Stimulated activated CD4-positive, alpha-beta T cell treated with anti-CD3 and anti-CD28 coated beads, TNF-alpha, amount 100 ng/mL, for 48 hours (primary cell): ENCODE results near the gene SCLY.

Experiments used
- DNase-seq, 3 donors: peaks; one replicate each; pipeline ENCODE4 v3.0.0-alpha.2; 2020; ENCODE audit warnings: low read depth in 3 of 3

Gene SCLY

GRCh38 chr2:238069877-238070276 is 9.1 kb downstream of the SCLY start:
- no peak for DNase-seq

DNA sequence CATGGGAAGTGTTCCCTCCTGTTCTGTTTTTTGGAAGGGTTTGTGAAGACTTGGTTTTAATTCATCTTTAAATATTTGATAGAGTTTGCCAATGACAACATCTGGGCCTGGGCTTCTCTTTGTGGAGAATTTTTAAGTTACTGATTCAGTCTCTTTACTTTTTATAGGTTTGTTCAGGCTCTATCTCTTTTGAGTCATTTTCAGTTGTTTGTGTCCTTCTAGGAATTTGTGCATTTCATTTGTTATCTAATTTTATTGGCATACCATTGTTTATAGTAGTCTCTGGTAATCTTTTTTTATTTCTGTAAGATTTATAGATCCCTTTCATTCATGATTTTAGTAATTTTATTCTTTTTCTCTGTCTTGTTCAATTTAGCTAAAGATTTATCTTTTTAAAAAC is 14.6 kb downstream of the SCLY start:
- no peak for DNase-seq

DNA sequence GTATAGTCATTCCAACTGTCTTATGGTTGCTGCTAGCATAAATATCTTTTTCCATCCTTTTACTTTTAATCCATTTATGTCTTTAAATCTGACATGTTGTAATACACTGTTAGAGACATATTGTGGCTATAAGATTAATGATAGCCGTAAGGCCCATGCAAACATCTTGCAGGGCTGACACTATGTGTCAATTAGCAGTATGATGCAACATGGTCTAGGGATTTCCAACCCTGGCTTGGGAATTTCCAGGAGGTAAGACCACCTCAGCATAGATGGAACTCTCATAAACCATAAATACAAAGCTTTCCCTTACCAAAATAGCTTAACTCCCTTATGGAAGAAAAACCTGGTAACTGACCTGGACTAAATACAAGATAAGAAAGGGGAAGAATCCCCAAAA is 16.5 kb downstream of the SCLY start:
- DNase-seq, result no peak

DNA sequence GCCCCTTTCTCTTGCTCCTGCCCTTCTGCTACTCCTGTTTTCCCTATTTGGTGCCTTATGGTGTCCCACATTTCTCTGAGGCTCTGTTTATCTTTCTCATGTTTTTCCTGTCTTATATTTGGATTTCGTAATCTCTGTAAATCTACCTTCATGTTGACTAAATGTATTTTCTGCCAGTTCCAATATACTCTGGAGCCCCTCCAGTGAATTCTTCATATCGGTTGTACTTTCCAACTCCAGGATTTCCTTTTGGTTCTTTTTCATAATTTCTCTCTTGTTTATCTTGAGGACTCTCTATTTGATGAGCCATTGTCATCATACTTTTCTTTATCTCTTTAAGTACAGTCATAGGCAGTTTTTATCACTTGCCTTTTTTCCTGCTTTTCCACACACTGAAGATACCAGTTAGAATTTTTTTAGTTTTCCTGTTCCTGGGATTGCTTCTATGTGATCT is 19.1 kb downstream of the SCLY start:
- no peak for DNase-seq

GRCh38 chr2:238080518-238080917 is 19.7 kb downstream of the SCLY start:
- no peak for DNase-seq

GRCh38 chr2:238081150-238081549 is 20.3 kb downstream of the SCLY start:
- DNase-seq, result no peak

DNA sequence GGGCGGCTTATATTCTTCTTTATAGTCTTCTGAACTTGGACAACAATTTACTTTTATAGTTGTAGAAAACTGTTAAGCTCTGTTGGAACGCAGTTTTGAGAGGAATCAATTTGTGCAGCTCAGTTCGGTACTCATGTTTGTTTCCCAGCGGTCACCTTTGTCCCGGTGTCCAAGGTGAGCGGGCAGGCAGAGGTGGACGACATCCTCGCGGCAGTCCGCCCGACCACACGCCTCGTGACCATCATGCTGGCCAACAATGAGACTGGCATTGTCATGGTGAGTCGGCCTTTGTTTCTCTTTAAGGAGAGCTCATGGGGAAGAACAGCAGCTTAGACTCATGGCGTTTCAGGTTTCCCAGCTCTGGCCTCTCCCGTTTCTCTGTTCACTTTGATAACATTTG is 20.8 kb downstream of the SCLY start:
- no peak for DNase-seq

DNA sequence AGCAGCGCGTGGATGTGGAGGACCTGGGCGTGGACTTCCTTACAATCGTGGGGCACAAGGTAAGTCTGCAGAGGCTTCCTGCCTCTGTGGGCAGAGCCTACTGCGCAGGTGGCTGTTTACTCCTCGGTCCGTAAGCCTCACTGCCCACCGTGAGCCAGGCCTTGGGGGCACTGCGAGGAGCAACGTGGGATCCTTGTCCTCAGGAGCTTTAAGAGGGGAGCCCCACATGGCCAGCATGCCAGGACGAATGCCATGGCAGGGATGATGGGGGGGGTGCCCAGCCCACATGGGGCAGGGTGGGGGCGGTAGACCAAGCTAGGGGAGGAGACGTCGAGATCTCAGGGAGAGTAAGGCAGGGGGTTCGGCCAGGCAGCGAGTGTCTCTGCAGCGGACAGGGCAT is 21.4 kb downstream of the SCLY start:
- DNase-seq, result no peak

DNA sequence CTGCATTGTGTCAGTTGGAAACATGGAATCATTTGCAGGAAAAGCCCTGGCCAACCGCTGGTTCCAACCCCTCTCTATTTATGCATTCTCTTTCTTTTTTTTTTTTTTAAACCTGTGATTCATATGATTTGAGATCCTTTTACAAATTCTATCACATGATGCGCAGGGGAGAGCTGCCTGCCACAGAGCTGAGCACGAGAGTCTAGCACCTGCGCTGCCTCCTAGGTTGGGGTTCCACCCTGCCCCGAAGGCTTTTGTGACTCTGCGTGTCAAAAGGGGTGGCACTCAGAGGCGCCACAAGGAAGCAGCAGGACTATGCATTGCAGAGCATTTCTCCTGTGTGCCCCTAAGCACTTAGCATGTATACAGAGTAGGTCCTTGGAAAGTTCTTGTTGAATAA is 22.0 kb downstream of the SCLY start:
- DNase-seq, result no peak

DNA sequence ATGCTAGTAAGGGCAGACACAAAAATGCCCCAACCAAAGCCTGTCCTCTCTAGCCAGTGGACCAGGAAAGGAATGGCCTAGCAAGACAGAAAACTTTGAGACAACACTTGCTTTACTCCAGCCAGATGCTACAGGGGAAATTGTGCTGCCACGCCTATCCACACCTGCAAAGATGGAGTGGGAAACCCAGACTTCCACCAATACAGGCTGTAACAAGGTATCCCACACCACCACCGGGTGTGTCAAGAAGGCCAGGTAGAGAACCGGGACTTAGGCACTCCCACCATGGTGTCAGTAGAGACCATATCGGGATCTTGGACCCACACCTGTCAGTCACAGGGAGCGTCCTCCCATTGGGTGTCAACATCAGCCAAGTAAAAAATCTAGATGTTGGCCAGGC is 23.1 kb downstream of the SCLY start:
- no peak for DNase-seq

DNA sequence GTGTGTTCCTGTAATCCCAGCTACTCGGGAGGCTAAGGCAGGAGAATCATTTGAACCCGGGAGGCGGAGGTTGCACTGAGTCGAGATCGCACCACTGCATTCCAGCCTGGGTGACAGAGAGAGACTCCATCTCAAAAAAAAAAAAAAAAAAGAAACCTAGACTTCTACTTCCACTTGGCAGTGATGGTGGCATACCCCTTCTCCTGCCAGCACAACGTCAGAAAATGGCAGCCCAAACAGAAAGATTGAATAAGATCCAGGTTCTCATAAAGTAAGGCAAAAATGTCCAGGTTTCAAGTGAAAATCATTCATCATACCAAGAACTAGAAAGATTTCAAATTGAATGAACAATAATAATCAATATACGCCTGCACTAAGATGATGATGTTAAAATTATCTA is 24.0 kb downstream of the SCLY start:
- DNase-seq, result no peak

DNA sequence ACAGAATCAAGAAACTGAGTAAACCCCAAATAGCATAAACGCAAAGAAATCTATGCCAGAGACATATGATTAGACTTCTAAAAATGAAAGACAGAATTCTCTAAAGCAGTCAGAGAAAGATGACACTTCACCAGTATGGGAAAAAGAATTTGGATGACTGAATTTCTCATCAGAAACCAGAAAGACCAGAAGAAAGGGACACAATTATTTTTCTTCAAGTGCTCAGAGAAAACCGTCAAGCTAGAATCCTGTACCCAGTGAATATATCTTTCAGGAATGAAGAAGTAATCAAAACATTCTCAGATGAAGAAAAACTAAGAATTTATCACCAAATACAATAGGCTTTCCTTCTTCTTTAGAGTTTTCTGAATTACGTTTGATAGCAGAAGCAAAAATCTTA is 25.1 kb downstream of the SCLY start:
- DNase-seq, result no peak

GRCh38 chr2:238087211-238087610 is 26.4 kb downstream of the SCLY start:
- DNase-seq, result no peak

DNA sequence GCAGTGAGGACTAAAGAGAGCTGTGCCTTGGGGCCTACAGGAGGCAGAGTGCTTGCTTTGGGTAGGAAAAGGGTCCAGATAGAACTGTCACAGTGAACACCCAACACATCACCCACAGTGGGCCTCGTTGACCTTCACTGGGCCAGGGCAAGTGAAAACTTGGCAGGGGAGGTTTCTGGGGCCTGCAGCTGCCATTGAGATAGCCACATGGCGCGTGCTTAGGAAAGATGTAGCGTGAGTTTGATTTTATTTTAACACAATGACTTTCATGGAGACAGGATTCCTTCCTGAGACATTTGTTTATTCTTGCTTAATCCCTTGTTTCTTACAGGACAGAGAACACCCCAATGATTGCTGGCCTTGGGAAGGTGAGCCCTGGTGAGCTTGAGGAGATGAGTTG is 30.1 kb downstream of the SCLY start:
- DNase-seq, result no peak

GRCh38 chr2:238091436-238092060 is 30.7 kb downstream of the SCLY start:
- no peak for DNase-seq

GRCh38 chr2:238092486-238093035 is 31.8 kb downstream of the SCLY start:
- DNase-seq, result no peak

DNA sequence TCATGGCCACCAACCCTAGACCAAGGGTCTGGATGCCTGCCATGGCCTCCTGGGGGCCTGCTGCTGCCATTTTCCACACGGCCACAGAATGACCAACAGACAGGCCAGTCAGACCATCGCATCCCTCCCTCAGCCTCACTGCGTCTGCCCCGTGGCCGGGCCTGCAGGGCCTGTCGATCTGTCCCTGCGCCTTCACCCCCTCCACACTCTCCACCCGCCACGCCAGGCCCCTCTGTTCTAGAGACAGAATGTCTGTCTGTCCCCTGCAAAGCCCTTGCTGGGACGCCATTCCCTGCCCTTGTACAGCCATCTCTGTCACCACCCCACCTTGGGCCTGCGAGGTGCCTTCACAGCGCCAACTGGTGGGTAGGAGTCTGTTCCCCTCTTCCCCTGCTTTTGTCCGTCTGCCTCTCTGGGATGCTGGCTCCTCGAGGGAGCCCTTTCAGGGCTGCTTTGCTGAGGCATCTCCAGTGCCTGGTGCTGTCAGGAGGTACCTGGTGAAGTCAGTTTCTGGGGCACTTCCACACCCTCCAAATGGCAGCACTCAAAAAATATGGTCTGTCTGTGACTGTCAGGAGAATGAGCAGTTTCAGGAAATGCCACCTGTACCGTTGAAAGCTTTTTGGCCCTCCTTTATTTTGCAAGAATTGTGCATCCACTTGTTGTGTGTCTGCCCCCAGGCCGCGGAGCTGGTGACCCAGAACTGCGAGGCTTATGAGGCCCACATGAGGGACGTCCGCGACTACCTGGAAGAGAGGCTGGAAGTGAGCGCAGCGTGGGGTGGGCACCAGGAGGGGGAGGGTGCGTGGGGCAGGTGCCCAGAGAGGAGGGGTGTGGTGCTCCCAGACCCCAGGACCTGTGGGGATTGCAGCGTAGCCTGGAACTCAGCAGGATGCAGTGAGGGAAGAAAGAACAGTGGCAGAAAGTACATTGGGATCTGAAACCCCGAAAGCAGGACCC is 32.7 kb downstream of the SCLY start:
- DNase-seq, result no peak

- DNase-seq, result no peak
Observed at GRCh38 chr2:238094438-238095022, 33.7 kb downstream of the SCLY start.

GRCh38 chr2:238095143-238095542 is 34.3 kb downstream of the SCLY start:
- DNase-seq, result no peak

GRCh38 chr2:238096311-238097011 is 35.7 kb downstream of the SCLY start:
- no peak for DNase-seq

GRCh38 chr2:238097201-238097987 is 36.6 kb downstream of the SCLY start:
- no peak for DNase-seq
